Measurements from ENCODE around the gene CERK. TPM values are rescaled to one million over a fixed set of nuclear protein-coding genes. Genes with fewer than 3 reads are reported as not detected.

The CERK gene
- total and polyA plus RNA-seq, 2 of the 13 experiments (the other 11 are each of a cell fraction or from before 2014, with no cell fraction given): 40.3 to 41.9 TPM

DNA sequence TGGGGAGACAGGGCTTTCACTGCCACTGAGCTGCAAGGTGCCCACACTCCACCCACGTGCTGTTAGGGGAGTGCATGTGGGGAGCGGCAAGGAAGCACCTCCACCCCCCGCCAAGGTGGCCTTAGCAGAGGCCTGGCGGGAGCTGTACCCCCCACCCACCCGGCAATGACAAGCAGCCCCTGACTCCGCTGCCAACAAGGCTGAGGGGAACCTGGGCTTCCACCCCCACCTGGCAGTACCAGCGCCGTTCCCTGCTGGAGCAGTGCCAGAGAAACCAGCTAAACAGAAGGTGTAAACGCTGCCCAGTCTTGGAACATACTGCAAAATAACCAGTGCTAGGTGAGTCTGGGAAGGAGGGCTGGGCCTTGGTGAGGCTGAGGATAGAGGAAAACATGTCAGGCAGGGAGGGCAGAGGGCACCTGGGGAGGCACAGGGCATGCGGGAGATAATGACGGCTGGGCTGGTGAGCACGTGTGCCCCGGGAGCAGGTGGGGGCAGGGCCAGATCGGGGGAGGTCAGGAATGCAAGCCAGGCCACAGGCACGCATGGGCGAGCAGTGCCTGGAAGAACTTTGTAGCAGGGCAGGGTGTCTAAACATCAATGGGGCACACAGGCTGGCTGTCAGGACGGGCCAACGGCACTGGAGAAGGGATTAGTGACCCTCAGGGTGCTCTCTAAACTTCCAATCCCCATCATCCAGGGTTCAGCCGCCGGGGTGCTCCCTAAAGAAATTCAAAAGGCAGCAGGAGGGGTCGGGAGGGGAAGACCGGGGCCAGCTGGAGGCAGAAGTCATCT is 6.6 kb downstream of the CERK start (continued):
- peak; percentile 97 for TF ChIP-seq ZNF878 (CRISPR knock-in tag; IDR thresholded peaks at IDR 0.05)
- TF ChIP-seq ERF (CRISPR knock-in tag; IDR thresholded peaks at IDR 0.05): peak; percentile 85
- TF ChIP-seq, protein P1, sequence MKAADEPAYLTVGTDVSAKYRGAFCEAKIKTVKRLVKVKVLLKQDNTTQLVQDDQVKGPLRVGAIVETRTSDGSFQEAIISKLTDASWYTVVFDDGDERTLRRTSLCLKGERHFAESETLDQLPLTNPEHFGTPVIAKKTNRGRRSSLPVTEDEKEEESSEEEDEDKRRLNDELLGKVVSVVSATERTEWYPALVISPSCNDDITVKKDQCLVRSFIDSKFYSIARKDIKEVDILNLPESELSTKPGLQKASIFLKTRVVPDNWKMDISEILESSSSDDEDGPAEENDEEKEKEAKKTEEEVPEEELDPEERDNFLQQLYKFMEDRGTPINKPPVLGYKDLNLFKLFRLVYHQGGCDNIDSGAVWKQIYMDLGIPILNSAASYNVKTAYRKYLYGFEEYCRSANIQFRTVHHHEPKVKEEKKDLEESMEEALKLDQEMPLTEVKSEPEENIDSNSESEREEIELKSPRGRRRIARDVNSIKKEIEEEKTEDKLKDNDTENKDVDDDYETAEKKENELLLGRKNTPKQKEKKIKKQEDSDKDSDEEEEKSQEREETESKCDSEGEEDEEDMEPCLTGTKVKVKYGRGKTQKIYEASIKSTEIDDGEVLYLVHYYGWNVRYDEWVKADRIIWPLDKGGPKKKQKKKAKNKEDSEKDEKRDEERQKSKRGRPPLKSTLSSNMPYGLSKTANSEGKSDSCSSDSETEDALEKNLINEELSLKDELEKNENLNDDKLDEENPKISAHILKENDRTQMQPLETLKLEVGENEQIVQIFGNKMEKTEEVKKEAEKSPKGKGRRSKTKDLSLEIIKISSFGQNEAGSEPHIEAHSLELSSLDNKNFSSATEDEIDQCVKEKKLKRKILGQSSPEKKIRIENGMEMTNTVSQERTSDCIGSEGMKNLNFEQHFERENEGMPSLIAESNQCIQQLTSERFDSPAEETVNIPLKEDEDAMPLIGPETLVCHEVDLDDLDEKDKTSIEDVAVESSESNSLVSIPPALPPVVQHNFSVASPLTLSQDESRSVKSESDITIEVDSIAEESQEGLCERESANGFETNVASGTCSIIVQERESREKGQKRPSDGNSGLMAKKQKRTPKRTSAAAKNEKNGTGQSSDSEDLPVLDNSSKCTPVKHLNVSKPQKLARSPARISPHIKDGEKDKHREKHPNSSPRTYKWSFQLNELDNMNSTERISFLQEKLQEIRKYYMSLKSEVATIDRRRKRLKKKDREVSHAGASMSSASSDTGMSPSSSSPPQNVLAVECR (CRISPR knock-in tag; IDR thresholded peaks at IDR 0.05; ENCODE audit: borderline replicate concordance): peak; percentile 95; the same call in 1 of the 2 replicates
- TF ChIP-seq ZKSCAN8 (CRISPR knock-in tag; IDR thresholded peaks at IDR 0.05; ENCODE audit: borderline replicate concordance): 0 out of 2 replicates have a peak, but pooled peaks have one; percentile 50
- no peak; the same call in 1 of the 2 replicates for TF ChIP-seq ZBTB42 (CRISPR knock-in tag; IDR thresholded peaks at IDR 0.05)
- no peak for TF ChIP-seq MATR3 (CRISPR knock-in tag; IDR thresholded peaks at IDR 0.05)
- TF ChIP-seq ZNF441 (CRISPR knock-in tag; IDR thresholded peaks at IDR 0.05; ENCODE audit: borderline replicate concordance): 0 out of 2 replicates have a peak, but pooled peaks have one; percentile 63
- TF ChIP-seq FOSL2 (CRISPR knock-in tag; IDR thresholded peaks at IDR 0.05): peak; percentile 78
- no peak for TF ChIP-seq GFI1 (CRISPR knock-in tag; IDR thresholded peaks at IDR 0.05; ENCODE audit: borderline replicate concordance)
- TF ChIP-seq TRIM22 (IDR thresholded peaks at IDR 0.05): no peak
- TF ChIP-seq RBFOX2 (IDR thresholded peaks at IDR 0.05; ENCODE audit: low read depth, low read length): 0 out of 2 replicates have a peak, but pooled peaks have one; percentile 33
- peak; percentile 87 for TF ChIP-seq ZNF350 (CRISPR knock-in tag; IDR thresholded peaks at IDR 0.05; ENCODE audit: borderline replicate concordance, low read depth)
- no peak for TF ChIP-seq PAF1 (CRISPR knock-in tag; IDR thresholded peaks at IDR 0.05)
- no peak; the same call in 1 of the 2 replicates for TF ChIP-seq TRAFD1 (CRISPR knock-in tag; IDR thresholded peaks at IDR 0.05; ENCODE audit: borderline replicate concordance)
- TF ChIP-seq CBX5 (CRISPR knock-in tag; IDR thresholded peaks at IDR 0.05; ENCODE audit: borderline replicate concordance): peak; percentile 85; the same call in 1 of the 2 replicates
- TF ChIP-seq GATAD2A (CRISPR knock-in tag; IDR thresholded peaks at IDR 0.05): peak; percentile 96
- TF ChIP-seq FOXA1 (IDR thresholded peaks at IDR 0.05): no peak
- TF ChIP-seq FOXA1 (CRISPR knock-in tag; IDR thresholded peaks at IDR 0.05): peak; percentile 45; the same call in 1 of the 2 replicates
- peak; percentile 41; the same call in 1 of the 2 replicates for TF ChIP-seq KAT8 (CRISPR knock-in tag; IDR thresholded peaks at IDR 0.05)
- TF ChIP-seq GATAD1 (CRISPR knock-in tag; IDR thresholded peaks at IDR 0.05): peak; percentile 58; the same call in 1 of the 2 replicates
- TF ChIP-seq, protein P2, sequence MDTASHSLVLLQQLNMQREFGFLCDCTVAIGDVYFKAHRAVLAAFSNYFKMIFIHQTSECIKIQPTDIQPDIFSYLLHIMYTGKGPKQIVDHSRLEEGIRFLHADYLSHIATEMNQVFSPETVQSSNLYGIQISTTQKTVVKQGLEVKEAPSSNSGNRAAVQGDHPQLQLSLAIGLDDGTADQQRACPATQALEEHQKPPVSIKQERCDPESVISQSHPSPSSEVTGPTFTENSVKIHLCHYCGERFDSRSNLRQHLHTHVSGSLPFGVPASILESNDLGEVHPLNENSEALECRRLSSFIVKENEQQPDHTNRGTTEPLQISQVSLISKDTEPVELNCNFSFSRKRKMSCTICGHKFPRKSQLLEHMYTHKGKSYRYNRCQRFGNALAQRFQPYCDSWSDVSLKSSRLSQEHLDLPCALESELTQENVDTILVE (CRISPR knock-in tag; IDR thresholded peaks at IDR 0.05): peak; percentile 72
- TF ChIP-seq ZNF543 (CRISPR knock-in tag; IDR thresholded peaks at IDR 0.05): peak; percentile 83
- TF ChIP-seq MAF1 (CRISPR knock-in tag; IDR thresholded peaks at IDR 0.05; ENCODE audit: borderline replicate concordance): no peak

All from HepG2 (cell line).